Loucy (cell line): ENCODE results near the gene PDCD5.
A peak's percentile ranks its signal among the peaks of the same experiment; 100 is the strongest.
"Not testable (repeated sequence)": the region's sequence is repeated elsewhere in the genome, so short reads cannot be mapped to it uniquely, and the experiment has no call there.

Experiments used
- H2AFZ ChIP-seq: fragments of 200-600 bp; sonication (generic); 2 replicates; pipeline ENCODE4 v1.6.0; 2016; ENCODE audit warnings: antibody characterized with exemption, mild to moderate bottlenecking, low read length, moderate library complexity
- H3F3A ChIP-seq: fragments of 200-600 bp; 2 replicates; pipeline ENCODE4 v1.6.0; 2016; ENCODE audit warnings: antibody characterized with exemption, low read depth, mild to moderate bottlenecking
- H3K27me3 ChIP-seq: fragments of 200-600 bp; sonication (generic); 2 replicates; pipeline ENCODE4 v1.6.1; 2014; ENCODE audit warnings: low read length, mild to moderate bottlenecking; ENCODE audit not compliant: insufficient read depth, poor library complexity, severe bottlenecking
- H3K36me3 ChIP-seq: fragments of 200-600 bp; sonication (generic); 2 replicates; pipeline ENCODE4 v1.6.1; 2016; ENCODE audit warnings: low read length; ENCODE audit not compliant: insufficient read depth
- H3K4me1 ChIP-seq: fragments of 200-600 bp; sonication (generic); 2 replicates; pipeline ENCODE4 v1.5.1; 2014; ENCODE audit warnings: low read length, mild to moderate bottlenecking; ENCODE audit not compliant: insufficient read depth, poor library complexity, severe bottlenecking
- H3K4me2 ChIP-seq: fragments of 200-600 bp; sonication (generic); 2 replicates; pipeline ENCODE4 v1.6.0; 2014; ENCODE audit warnings: antibody characterized with exemption, low read length, low read depth, mild to moderate bottlenecking; ENCODE audit not compliant: poor library complexity, severe bottlenecking
- H3K4me3 ChIP-seq: fragments of 200-600 bp; sonication (generic); 2 replicates; pipeline ENCODE4 v1.5.1; 2014; ENCODE audit warnings: low read length, mild to moderate bottlenecking, mixed read lengths; ENCODE audit not compliant: poor library complexity, severe bottlenecking
- H3K79me2 ChIP-seq: fragments of 200-600 bp; sonication (generic); 2 replicates; pipeline ENCODE4 v1.6.1; 2014; ENCODE audit warnings: low read length; ENCODE audit not compliant: insufficient read depth
- H3K9ac ChIP-seq: fragments of 200-600 bp; sonication (generic); 2 replicates; pipeline ENCODE4 v1.6.0; 2014; ENCODE audit warnings: mild to moderate bottlenecking, low read depth, low read length, moderate library complexity; ENCODE audit not compliant: poor library complexity, severe bottlenecking
- H3K9me2 ChIP-seq: fragments of 200-600 bp; sonication (generic); replicated peaks from 2 replicates; pipeline ENCODE4 v1.6.1; 2016; ENCODE audit warnings: low read depth, low read length, mixed read lengths
- H3K9me3 ChIP-seq: fragments of 200-600 bp; sonication (generic); 2 replicates; pipeline ENCODE4 v1.6.1; 2014; ENCODE audit warnings: mild to moderate bottlenecking, antibody characterized with exemption, low read length, low read depth; ENCODE audit not compliant: insufficient read depth
- H4K20me1 ChIP-seq: fragments of 200-600 bp; sonication (generic); 2 replicates; pipeline ENCODE4 v1.6.0; 2014; ENCODE audit warnings: antibody characterized with exemption, low read length, mild to moderate bottlenecking; ENCODE audit not compliant: insufficient read depth, poor library complexity, severe bottlenecking
- CTCF ChIP-seq: fragments of 200-600 bp; sonication (generic); conservative IDR thresholded peaks from 2 replicates; pipeline ENCODE4 v1.5.1; 2014; ENCODE audit warnings: mild to moderate bottlenecking, antibody characterized with exemption, low read length
- EZH2phosphoT487 ChIP-seq: fragments of 200-600 bp; IDR thresholded peaks from 2 replicates; pipeline ENCODE4 v1.6.1; 2018; ENCODE audit warnings: antibody characterized with exemption, mild to moderate bottlenecking, moderate library complexity, borderline replicate concordance

PDCD5 gene

DNA sequence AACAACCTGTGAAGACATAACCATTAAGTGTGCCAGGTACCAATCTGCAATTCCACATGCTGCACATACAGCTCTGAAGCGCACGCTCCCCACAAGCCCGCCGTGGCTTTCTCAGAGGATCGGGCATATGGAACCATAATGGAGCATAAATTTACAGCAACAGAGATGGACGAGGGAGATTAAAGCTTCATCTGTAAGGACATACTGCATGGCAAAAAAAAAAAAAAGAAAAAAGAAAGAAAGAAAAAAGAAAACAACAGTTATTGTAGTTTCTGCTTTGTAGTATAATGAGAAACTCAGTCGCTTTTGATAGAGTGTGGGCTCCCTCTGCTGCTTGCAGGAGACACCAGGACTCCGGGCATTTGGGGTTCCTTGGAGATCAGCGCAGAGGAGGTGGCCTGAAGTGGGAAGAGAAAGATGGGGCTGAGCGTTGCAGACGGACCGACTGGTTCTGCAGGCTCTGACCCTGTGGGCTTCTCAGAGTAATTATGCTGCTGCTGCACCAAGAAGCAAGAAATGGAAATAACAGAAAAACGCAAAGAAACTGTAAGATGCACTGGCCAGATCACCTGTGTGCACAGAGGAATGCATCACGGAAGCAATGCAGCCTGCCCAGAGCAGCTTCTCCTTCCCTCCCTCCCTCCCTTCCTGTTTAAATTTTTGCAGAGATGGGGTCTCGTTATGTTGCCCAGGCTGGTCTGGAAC, 10.8 kb upstream of the PDCD5 start:
- H3K4me3 ChIP-seq = no peak overlapping the region
- H3F3A ChIP-seq = peaks cover 4% of the 10 kb centered on the region; the same call in 1 of the 2 replicates
- H3K9ac ChIP-seq = no peak overlapping the region
- peak overlapping the region; percentile 43; the same call in 1 of the 2 replicates for H2AFZ ChIP-seq
- no peaks in the 10 kb centered on the region for H3K36me3 ChIP-seq
- no peaks in the 10 kb centered on the region for H3K9me2 ChIP-seq
- TF ChIP-seq CTCF = peak; percentile 79
- no peak for TF ChIP-seq EZH2phosphoT487
- H3K79me2 ChIP-seq = no peaks in the 10 kb centered on the region
- peak overlapping the region; percentile 2 for H3K4me2 ChIP-seq
- H3K4me1 ChIP-seq = peaks cover 9% of the 10 kb centered on the region
- H4K20me1 ChIP-seq = no peaks in the 10 kb centered on the region
- H3K9me3 ChIP-seq = no peaks in the 10 kb centered on the region
- no peaks in the 10 kb centered on the region for H3K27me3 ChIP-seq

GRCh38 chr19:32571471-32572075, 9.4 kb upstream of the PDCD5 start:
- H3K9ac ChIP-seq, H3K9me2 ChIP-seq, H3K4me3 ChIP-seq, H3K4me2 ChIP-seq, H2AFZ ChIP-seq, H3F3A ChIP-seq, H4K20me1 ChIP-seq, H3K9me3 ChIP-seq, H3K4me1 ChIP-seq, H3K36me3 ChIP-seq, H3K27me3 ChIP-seq, H3K79me2 ChIP-seq: not testable (repeated sequence)

DNA sequence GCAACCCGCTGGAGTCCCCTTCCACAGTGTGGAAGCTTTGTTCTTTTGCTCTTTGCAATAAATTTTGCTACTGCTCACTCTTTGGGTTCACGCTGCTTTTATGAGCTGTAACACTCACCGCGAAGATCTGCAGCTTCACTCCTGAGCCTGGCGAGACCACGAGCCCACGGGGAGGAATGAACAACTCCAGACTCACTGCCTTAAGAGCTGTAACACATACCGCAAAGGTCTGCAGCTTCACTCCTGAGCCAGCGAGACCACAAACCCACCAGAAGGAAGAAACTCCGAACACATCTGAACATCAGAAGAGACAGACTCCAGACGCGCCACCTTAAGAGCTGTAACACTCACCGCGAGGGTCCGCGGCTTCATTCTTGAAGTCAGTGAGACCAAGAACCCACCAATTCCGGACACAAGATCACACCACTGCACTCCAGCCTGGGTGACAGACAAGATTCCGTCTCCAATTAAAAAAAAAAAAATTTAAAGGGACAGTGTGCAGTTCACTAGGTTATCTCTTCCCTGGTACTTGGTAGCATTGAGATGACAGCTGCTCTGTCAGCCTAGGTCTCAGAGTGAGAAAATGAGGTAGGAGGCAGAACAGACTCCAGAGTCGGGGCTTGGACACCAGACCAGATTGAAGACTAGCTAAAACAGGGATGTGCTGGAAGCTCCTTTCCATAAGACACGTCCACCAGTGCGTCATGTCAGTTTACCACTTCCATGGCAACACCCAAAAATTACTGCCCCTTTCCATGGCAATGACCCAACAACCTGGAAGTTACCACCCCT, 8.1 kb upstream of the PDCD5 start:
- not testable (repeated sequence) for H3K9me3 ChIP-seq
- Histone ChIP-seq H3K4me2 (peak overlapping the region; percentile 84), H2AFZ (peak overlapping the region; percentile 84)

DNA sequence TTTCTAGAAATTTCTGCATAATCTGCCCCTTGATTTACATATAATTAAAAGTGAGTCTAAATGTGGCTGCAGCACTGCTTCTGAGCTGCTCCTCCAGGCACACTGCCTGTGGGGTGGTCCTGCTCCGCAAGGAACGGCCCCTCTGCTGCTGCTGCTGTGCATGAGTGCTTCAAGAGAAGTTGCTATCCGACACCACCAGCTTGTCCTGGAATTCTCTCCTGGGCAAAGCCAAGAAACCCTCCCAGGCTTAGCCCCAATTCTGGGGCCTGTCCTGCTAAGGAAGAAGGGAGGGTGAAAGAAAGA, 7.5 kb upstream of the PDCD5 start:
- H3K9me3 ChIP-seq = no peaks in the 10 kb centered on the region
- H4K20me1 ChIP-seq = no peaks in the 10 kb centered on the region
- no peaks in the 10 kb centered on the region for H3K27me3 ChIP-seq
- no peak overlapping the region for H2AFZ ChIP-seq
- H3K9me2 ChIP-seq = no peaks in the 10 kb centered on the region
- peaks cover 4% of the 10 kb centered on the region; the same call in 1 of the 2 replicates for H3F3A ChIP-seq
- peak overlapping the region; percentile 67 for H3K4me3 ChIP-seq
- H3K4me1 ChIP-seq = peaks cover 9% of the 10 kb centered on the region
- TF ChIP-seq CTCF (no peak), EZH2phosphoT487 (no peak)
- H3K4me2 ChIP-seq = peak overlapping the region; percentile 84
- no peaks in the 10 kb centered on the region for H3K36me3 ChIP-seq
- no peaks in the 10 kb centered on the region for H3K79me2 ChIP-seq
- peak overlapping the region; percentile 39 for H3K9ac ChIP-seq

More for the DNA sequence above, 8.1 kb upstream of the PDCD5 start:
- not testable (repeated sequence) for H3K36me3 ChIP-seq, H3K79me2 ChIP-seq, H3K4me1 ChIP-seq, H3K27me3 ChIP-seq, H3F3A ChIP-seq, H3K9me2 ChIP-seq, H4K20me1 ChIP-seq
- peak overlapping the region; percentile 39 for H3K9ac ChIP-seq
- H3K4me3 ChIP-seq = peak overlapping the region; percentile 67
